Suprapubic skin (tissue), 4 donors: ENCODE data around the gene PCGF1. TPM values are rescaled to one million over a fixed set of nuclear protein-coding genes. Genes with fewer than 3 reads are reported as not detected.

Experiments
- DNase-seq, 2 donors: peaks; one replicate each; pipeline ENCODE4 v3.0.0-alpha.2; 2019; ENCODE audit warnings: low spot score in 2 of 2
- H3K27ac ChIP-seq: fragments of 200-600 bp; sonication (generic); one replicate; pipeline ENCODE4 v1.5.1; 2019
- H3K27me3 ChIP-seq: fragments of 200-600 bp; sonication (generic); one replicate; pipeline ENCODE4 v1.5.1; 2019
- H3K36me3 ChIP-seq: fragments of 200-600 bp; sonication (generic); one replicate; pipeline ENCODE4 v1.5.1; 2019
- H3K4me1 ChIP-seq: fragments of 200-600 bp; sonication (generic); one replicate; pipeline ENCODE4 v1.5.1; 2019
- H3K4me3 ChIP-seq: fragments of 200-600 bp; sonication (generic); one replicate; pipeline ENCODE4 v1.5.1; 2019; ENCODE audit warnings: mild to moderate bottlenecking
- H3K9me3 ChIP-seq: fragments of 200-600 bp; sonication (generic); one replicate; pipeline ENCODE4 v1.5.1; 2019
- EP300 ChIP-seq: sonication (generic); formaldehyde crosslinking; IDR thresholded peaks from one replicate; pipeline ENCODE4 v1.6.1; 2017; ENCODE audit warnings: antibody characterized with exemption
- POLR2A ChIP-seq, 2 donors: fragments of 450-650 bp; IDR thresholded peaks; one replicate each; pipeline ENCODE4 v1.6.1; 2017; ENCODE audit warnings: antibody characterized with exemption in 2 of 2, mild to moderate bottlenecking in 2 of 2, moderate library complexity in 2 of 2
- POLR2AphosphoS5 ChIP-seq, 3 donors: sonication (generic); formaldehyde crosslinking; IDR thresholded peaks; one replicate each; pipeline ENCODE4 v1.6.1; 2017; ENCODE audit warnings: antibody characterized with exemption in 3 of 3
- WGBS: methylation state at CpG from one replicate; pipeline ENCODE4 v1.1.5; 2018; 5-methylcytosine and 5-hydroxymethylcytosine counted together
- total RNA-seq, 4 donors: library from RNA; depleted of rRNA; stranded (reverse); fragments of >200 nt; gene quantifications; one replicate each; pipeline ENCODE4 v1.1.0, GENCODE V29; 2016
- TF ChIP-seq, protein P1 (sequence below), 2 donors: fragments of 200-600 bp in 1 of 2; fragments of 450-650 bp in 1 of 2; sonication (generic) in 1 of 2; IDR thresholded peaks; one replicate each; pipeline ENCODE4 v1.5.1; 2016 to 2019; ENCODE audit warnings: antibody characterized with exemption in 2 of 2, mild to moderate bottlenecking in 1 of 2, moderate library complexity in 1 of 2

The PCGF1 gene
- total RNA-seq, 4 donors from 2014 or later: 15.6 to 77.0 (median 19.7) TPM

- Histone ChIP-seq H3K27ac (no peak within 1 kb of the TSS), H3K36me3 (no peaks in the 10 kb centered on the region), H3K4me1 (peaks cover 37% of the 10 kb centered on the region), H3K9me3 (no peaks in the 10 kb centered on the region), H3K27me3 (peaks cover 100% of the 10 kb centered on the region), H3K4me3 (peak within 1 kb of the TSS; percentile 27)
- no peak for TF ChIP-seq EP300
- TF ChIP-seq, protein P1, sequence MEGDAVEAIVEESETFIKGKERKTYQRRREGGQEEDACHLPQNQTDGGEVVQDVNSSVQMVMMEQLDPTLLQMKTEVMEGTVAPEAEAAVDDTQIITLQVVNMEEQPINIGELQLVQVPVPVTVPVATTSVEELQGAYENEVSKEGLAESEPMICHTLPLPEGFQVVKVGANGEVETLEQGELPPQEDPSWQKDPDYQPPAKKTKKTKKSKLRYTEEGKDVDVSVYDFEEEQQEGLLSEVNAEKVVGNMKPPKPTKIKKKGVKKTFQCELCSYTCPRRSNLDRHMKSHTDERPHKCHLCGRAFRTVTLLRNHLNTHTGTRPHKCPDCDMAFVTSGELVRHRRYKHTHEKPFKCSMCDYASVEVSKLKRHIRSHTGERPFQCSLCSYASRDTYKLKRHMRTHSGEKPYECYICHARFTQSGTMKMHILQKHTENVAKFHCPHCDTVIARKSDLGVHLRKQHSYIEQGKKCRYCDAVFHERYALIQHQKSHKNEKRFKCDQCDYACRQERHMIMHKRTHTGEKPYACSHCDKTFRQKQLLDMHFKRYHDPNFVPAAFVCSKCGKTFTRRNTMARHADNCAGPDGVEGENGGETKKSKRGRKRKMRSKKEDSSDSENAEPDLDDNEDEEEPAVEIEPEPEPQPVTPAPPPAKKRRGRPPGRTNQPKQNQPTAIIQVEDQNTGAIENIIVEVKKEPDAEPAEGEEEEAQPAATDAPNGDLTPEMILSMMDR (IDR thresholded peaks at IDR 0.05): no peak
- no peak for TF ChIP-seq POLR2AphosphoS5 (IDR thresholded peaks at IDR 0.05)
- no peak for TF ChIP-seq POLR2A (IDR thresholded peaks at IDR 0.05)
- WGBS: 0% methylated on average over 17 of the region's 82 CpGs
- no peak for DNase-seq
These were observed 7.1 kb upstream of the PCGF1 start, which contains the start of gene TLX2 for GRCh38 chr2:74514368-74515270. Gene TLX2, plus strand, starts transcription at chr2:74514450. Its CDS starts 357 bp downstream, at chr2:74514807.

DNA sequence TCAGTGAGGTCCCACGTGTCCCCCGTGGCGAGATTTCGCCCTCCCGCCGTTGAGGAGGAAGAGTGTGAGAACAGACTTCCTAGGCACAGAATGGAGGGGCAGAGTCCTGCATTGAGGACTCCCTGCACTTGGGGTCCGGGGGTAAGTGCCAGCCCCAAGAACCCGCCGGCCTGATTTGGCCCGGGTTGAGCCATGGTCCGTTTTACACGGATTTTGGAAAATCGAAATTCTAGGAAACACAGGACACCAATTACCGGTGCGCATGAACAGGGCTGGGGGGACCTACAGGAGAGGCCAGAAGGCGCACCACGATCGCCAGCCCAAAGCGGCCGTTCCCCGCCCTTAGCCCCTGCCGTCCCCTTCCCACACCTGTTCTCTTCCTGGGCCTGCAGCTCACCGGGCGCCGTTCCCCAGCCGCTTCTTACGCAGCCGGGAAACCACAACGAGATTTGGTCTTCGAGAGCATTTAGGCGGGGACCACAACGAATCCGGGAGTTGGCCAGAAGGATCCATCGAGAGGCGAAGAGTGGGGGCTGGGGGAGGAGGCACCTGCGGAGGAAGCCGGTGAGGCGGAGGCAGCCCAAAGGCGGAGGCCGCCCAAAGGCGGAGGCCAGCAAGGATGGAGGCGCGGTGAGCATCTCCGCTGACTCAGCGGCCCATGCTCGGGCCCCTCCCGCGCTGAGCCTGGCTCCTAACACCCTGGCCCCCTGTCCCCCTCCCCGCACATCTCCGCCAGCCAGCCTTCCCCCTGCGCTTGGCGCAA lies 6.3 kb upstream of the PCGF1 start:
- Histone ChIP-seq H3K36me3 (no peaks in the 10 kb centered on the region), H3K4me1 (peaks cover 37% of the 10 kb centered on the region), H3K4me3 (peak overlapping the region; percentile 27), H3K27ac (no peak overlapping the region), H3K9me3 (no peaks in the 10 kb centered on the region), H3K27me3 (peaks cover 97% of the 10 kb centered on the region)
- no peak for TF ChIP-seq POLR2A (IDR thresholded peaks at IDR 0.05)
- TF ChIP-seq POLR2AphosphoS5 (IDR thresholded peaks at IDR 0.05): peak in 1 of 3 donors; percentile 83
- 11% methylated on average over 20 of the region's 52 CpGs for WGBS
- DNase-seq: no peak

GRCh38 chr2:74512744-74513604 lies 5.5 kb upstream of the PCGF1 start:
- no peak for DNase-seq
- Histone ChIP-seq H3K4me3 (no peak overlapping the region), H3K9me3 (no peaks in the 10 kb centered on the region), H3K4me1 (peaks cover 43% of the 10 kb centered on the region), H3K36me3 (no peaks in the 10 kb centered on the region), H3K27me3 (peaks cover 88% of the 10 kb centered on the region), H3K27ac (no peak overlapping the region)
- 19% methylated on average over 13 of the region's 36 CpGs for WGBS
- TF ChIP-seq, protein P1 (IDR thresholded peaks at IDR 0.05): no peak
- no peak for TF ChIP-seq EP300
- TF ChIP-seq POLR2AphosphoS5 (IDR thresholded peaks at IDR 0.05): no peak
- no peak for TF ChIP-seq POLR2A (IDR thresholded peaks at IDR 0.05)

- no peak for DNase-seq
- 54% methylated on average over 10 of the region's 11 CpGs for WGBS
- no peak overlapping the region for H3K4me3 ChIP-seq
- no peak for TF ChIP-seq EP300
- TF ChIP-seq POLR2A (IDR thresholded peaks at IDR 0.05): no peak
- TF ChIP-seq, protein P1 (IDR thresholded peaks at IDR 0.05): no peak
- H3K9me3 ChIP-seq: no peaks in the 10 kb centered on the region
- peaks cover 50% of the 10 kb centered on the region for H3K4me1 ChIP-seq
- H3K27me3 ChIP-seq: peaks cover 72% of the 10 kb centered on the region
- H3K27ac ChIP-seq: no peak overlapping the region
- no peaks in the 10 kb centered on the region for H3K36me3 ChIP-seq
These were observed 3.9 kb upstream of the PCGF1 start for GRCh38 chr2:74511104-74511989.
